ENCODE data around the gene GBP6. TPM values are rescaled to one million over a fixed set of nuclear protein-coding genes. Genes with fewer than 3 reads are reported as not detected.
"Not testable (repeated sequence)": the region's sequence is repeated elsewhere in the genome, so short reads cannot be mapped to it uniquely, and the experiment has no call there.

The GBP6 gene
- total and polyA plus RNA-seq, 10 donors, result 0.02 to 0.46 (median 0.24) TPM

GRCh38 chr1:89335486-89335885 lies 28.4 kb upstream of the GBP6 start:
- intact Hi-C loops (cut with DNase I; ENCODE audit: low total_unique reads), result no loop called here
- no peak overlapping the region for H3K27ac ChIP-seq
- H3K4me3 ChIP-seq, result no peak overlapping the region
- peaks cover 0 to 9% (median 0%) of the 10 kb centered on the region in 6 donors for H3K4me1 ChIP-seq
- no peaks in the 10 kb centered on the region for H3K36me3 ChIP-seq
- no peak for TF ChIP-seq POLR2A (IDR thresholded peaks at IDR 0.05)
- no peak for TF ChIP-seq CTCF (IDR thresholded peaks at IDR 0.05 in 8 of 11, conservative IDR thresholded peaks at IDR 0.05 in 3 of 11)
- TF ChIP-seq POLR2AphosphoS5 (IDR thresholded peaks at IDR 0.05), result no peak
- no peaks in the 10 kb centered on the region for H3K27me3 ChIP-seq (replicated peaks in 1 of 7)
- DNase-seq, result no peak
- H3K9me3 ChIP-seq, result no peaks in the 10 kb centered on the region

DNA sequence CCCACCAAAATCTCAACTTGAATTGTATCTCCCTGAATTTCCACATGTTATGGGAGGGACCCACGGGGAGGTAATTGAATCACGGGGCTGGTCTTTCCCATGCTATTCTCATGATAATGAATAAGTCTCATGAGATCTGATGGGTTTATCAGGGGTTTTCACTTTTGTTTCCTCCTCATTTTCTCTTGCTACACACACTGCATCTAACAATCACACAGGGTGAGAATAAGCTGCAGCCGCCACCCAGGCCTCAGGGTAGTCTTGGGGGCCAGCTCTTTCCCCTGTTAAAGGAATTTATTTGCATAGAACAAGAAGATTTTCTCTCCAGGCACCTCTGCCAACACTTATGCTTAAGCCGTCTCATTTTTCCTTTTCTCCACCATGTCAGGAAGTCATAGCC lies 26.0 kb upstream of the GBP6 start:
- 81 to 87% (median 85%) methylated on average over 4 of the region's 4 CpGs for WGBS, 5 donors
- intact Hi-C loops (cut with DNase I; ENCODE audit: low total_unique reads), result no loop called here

GRCh38 chr1:89339039-89339438 lies 24.8 kb upstream of the GBP6 start:
- WGBS, 5 donors, result 77 to 90% (median 82%) methylated on average over 4 of the region's 4 CpGs
- H3K27ac ChIP-seq, result no peak overlapping the region
- intact Hi-C loops (cut with DNase I; ENCODE audit: low total_unique reads), result no loop called here
- H3K9me3 ChIP-seq, result peaks cover 0 to 4% (median 0%) of the 10 kb centered on the region in 8 donors
- H3K36me3 ChIP-seq, result no peaks in the 10 kb centered on the region
- H3K4me1 ChIP-seq, result no peaks in the 10 kb centered on the region
- TF ChIP-seq POLR2A (IDR thresholded peaks at IDR 0.05) (no peak), POLR2AphosphoS5 (IDR thresholded peaks at IDR 0.05) (no peak), CTCF (IDR thresholded peaks at IDR 0.05 in 8 of 11, conservative IDR thresholded peaks at IDR 0.05 in 3 of 11) (no peak)
- no peaks in the 10 kb centered on the region for H3K27me3 ChIP-seq (replicated peaks in 1 of 7)
- H3K4me3 ChIP-seq, result no peak overlapping the region
- DNase-seq, result no peak

More for the DNA sequence above, 26.0 kb upstream of the GBP6 start:
- Histone ChIP-seq H3K27me3 (replicated peaks in 1 of 7) (no peaks in the 10 kb centered on the region), H3K9me3 (no peaks in the 10 kb centered on the region), H3K4me3 (no peak overlapping the region), H3K27ac (no peak overlapping the region), H3K4me1 (no peaks in the 10 kb centered on the region), H3K36me3 (no peaks in the 10 kb centered on the region)
- TF ChIP-seq POLR2A (IDR thresholded peaks at IDR 0.05) (no peak), CTCF (IDR thresholded peaks at IDR 0.05 in 8 of 11, conservative IDR thresholded peaks at IDR 0.05 in 3 of 11) (no peak), POLR2AphosphoS5 (IDR thresholded peaks at IDR 0.05) (no peak)
- no peak for DNase-seq

DNA sequence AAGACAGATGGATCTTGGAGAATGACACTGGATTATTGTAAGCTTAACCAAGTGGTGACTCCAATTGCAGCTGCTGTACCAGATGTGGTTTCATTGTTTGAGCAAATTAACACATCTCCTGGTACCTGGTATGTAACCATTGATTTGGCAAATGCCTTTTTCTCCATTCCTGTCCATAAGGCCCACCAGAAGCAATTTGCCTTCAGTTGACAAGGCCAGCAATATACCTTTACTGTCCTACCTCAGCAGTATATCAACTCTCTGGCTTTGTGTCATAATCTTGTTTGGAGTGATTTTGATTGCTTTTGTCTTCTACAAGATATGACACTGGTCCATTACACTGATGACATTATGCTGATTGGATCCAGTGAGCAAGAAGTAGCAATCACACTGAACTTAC lies 18.4 kb upstream of the GBP6 start:
- H3K27ac ChIP-seq; H3K27me3 ChIP-seq (replicated peaks in 1 of 7); DNase-seq; H3K4me3 ChIP-seq; H3K4me1 ChIP-seq; intact Hi-C loops (cut with DNase I; ENCODE audit: low total_unique reads); H3K36me3 ChIP-seq: not testable (repeated sequence)
- peaks cover 0 to 15% (median 7%) of the 10 kb centered on the region in 8 donors for H3K9me3 ChIP-seq

- peaks cover 0 to 15% (median 7%) of the 10 kb centered on the region in 8 donors for H3K9me3 ChIP-seq
- H3K27me3 ChIP-seq (replicated peaks in 1 of 7), result no peaks in the 10 kb centered on the region
- intact Hi-C loops (cut with DNase I; ENCODE audit: low total_unique reads), result no loop called here
- H3K27ac ChIP-seq, result no peak overlapping the region
- no peaks in the 10 kb centered on the region for H3K36me3 ChIP-seq
- 37 to 85% (median 59%) methylated on average over 2 of the region's 2 CpGs for WGBS, 5 donors
- no peak overlapping the region for H3K4me3 ChIP-seq
- DNase-seq, result no peak
- no peak for TF ChIP-seq POLR2A (IDR thresholded peaks at IDR 0.05)
- TF ChIP-seq POLR2AphosphoS5 (IDR thresholded peaks at IDR 0.05), result no peak
- no peak for TF ChIP-seq CTCF (IDR thresholded peaks at IDR 0.05 in 8 of 11, conservative IDR thresholded peaks at IDR 0.05 in 3 of 11)
- no peaks in the 10 kb centered on the region for H3K4me1 ChIP-seq
Measured at GRCh38 chr1:89347296-89347695, 16.6 kb upstream of the GBP6 start.
